Stimulated activated CD4-positive, alpha-beta T cell treated with anti-CD3 and anti-CD28 coated beads, Interleukin-2, amount 100 ng/mL, for 48 hours (primary cell): ENCODE measurements around the gene IQCM.
"Not testable (repeated sequence)": the region's sequence is repeated elsewhere in the genome, so short reads cannot be mapped to it uniquely, and the experiment has no call there.

ENCODE experiments used
- DNase-seq, 2 donors: peaks; one replicate each; pipeline ENCODE4 v3.0.0-alpha.2; 2020

The IQCM gene

DNA sequence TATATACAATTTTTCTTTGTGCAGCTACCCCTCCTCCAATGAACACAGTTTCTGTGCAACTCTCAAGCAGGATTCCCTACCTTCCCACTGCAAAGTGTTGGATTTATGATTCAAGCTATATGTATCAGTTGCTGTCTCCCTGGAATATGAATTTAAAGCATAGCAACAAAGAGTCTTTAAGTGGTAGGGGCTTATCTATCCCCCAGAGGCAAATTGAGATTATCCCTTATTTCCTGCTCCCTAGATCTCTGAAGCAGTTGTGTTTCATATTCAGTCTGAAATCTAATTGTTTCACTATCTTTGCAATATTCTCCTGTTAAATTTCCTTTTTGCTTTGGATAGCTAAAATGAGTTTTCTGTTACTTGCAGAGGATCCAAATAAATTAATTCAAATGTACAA, 263.0 kb downstream of the IQCM start:
- DNase-seq, result no peak

DNA sequence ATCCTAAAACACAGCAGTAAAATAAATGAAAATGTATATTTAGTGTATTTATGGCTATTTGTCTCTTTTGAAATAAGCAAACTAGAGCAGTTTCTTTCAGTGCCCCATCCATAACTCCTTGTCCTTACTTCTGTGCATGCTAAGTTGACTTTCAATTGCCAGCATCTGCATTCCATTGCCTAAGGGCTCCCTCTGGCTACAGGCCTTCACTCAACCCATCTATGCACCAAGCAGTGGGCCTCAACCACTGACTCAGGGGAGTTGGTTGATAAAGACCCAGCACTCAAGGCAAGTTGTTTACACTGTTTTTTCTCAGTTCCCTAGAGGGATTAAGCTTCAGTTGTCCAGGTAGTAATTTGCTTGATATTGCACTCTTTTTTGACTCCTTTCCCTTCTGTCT, 265.7 kb downstream of the IQCM start:
- no peak for DNase-seq

DNA sequence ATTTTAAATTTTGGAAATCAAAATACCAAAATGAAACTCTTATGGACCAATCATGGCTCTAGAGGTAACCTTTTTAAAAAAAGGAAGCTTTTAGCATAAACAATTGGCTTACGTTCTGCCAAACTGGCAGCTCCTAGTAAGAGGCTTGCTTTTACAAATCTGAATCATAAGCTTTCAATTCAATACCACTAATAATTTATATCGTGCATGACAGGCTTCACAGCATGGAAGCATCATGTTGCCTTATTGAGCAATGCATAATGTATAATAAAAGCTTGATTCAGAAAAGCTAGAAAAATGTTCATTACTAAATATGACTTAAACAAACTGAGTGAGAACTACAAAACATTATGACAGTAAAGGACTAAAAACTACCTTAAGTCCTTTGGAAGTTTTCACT, 280.9 kb downstream of the IQCM start:
- DNase-seq, result no peak

DNA sequence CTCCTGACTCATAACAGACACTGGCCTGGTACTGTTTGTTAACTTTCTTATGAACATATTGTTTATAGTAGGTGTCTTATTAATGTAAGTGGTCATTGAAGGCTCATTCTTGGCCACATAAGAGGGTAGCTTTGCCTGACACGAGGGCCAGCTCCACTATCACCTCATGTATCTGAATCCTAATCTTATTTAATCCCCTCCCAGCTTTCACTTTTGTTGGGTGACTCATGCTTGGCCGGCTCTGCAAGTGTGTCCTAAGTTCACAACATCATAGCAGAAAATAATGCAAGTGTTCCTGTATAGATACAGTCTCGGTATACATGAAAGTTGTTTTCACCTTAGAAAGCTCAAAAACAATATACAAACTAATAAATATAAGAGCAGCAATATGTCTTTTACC, 283.8 kb downstream of the IQCM start:
- DNase-seq, result no peak

DNA sequence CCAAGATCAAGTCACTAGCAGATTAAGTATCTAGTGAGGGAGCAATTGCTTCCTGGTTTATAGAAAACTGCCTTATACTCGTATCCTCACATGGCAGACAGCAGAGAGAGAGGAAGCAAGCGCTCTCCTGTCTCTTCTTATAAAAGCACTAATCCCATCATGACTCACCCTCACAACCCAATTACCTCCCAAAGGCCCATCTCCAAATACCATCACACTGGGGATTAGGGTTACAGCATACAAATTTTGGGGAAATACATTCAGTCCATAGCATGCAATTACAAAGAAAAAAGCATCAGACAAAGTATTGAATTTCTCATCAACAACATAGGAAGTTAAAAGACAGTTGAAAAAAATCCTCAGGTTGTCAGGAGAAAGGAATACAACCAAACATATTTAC, 292.6 kb downstream of the IQCM start:
- no peak for DNase-seq

DNA sequence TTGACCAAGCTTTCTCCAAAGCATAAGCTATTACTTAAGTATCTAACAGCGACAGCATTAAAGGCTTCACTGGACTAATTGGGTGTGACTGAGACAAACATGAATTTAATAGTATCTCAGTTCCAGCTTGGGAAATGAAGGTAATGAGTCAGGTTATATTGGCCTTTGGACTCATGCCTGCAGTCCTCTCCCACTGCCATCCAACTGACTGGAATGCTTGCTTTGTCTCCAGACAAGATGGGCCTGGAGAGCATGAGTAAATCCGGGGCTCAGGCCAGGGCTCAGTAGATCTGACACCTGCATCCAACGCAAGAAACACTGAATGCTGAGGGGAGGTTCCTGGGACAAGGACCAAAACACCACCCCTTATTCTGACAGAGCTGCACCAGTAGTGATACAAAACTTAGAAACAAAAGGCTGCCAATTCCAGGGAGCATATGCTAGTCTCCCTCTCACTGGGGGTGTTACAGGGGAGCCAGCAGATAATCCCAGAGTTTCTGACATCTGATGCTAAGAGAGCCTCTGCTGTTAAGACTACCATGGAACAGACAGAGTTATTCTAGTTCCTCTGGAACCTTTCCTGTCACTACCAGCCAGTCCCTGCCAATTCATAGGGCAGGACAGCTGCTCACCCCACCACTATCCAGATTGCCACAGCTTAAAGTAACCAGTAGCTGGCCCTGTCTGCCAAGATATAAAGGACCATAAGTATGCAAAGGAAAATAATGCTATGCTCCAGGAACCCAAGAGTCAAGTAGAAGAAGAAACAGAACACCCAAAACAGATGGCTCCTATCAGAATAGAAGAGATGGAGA, 293.8 kb downstream of the IQCM start:
- DNase-seq, result no peak

DNA sequence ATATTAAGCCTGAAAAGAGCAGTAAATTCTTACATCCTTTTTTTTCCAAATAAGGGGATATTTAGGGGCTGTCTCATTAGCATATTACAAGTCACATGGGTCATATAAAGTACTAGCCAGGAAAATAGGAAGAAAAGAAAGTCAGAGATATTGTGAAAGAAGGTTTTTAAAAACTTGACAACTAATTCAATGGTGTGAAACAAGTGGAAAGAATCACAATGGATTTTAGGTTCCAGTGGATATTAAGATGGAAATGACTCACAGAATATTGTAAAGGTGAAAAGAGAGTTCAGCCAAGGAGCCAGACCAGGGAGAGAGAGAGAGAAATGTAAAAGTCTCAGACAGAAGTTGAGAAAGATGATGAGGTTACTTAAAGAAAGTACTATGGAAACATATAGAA, 297.2 kb downstream of the IQCM start:
- no peak for DNase-seq

DNA sequence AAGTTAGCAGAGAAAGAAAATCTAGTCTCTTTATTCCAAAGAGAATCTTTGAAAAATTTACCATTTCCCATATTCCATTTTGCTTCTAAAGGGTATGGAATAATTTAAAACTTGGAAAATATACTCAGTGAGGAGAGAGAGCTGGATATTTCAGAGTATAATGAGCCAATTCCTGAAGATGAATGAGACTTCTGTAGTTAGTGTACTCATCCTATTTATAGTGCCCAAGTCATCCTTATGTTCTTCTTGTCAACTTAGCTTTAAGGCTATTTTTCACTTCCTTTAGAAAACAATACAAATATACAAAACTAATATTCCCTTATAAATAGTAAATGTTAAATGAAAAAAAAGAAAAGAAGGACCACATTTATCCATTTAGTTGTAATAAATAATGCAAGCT, 302.6 kb downstream of the IQCM start:
- DNase-seq, result no peak

DNA sequence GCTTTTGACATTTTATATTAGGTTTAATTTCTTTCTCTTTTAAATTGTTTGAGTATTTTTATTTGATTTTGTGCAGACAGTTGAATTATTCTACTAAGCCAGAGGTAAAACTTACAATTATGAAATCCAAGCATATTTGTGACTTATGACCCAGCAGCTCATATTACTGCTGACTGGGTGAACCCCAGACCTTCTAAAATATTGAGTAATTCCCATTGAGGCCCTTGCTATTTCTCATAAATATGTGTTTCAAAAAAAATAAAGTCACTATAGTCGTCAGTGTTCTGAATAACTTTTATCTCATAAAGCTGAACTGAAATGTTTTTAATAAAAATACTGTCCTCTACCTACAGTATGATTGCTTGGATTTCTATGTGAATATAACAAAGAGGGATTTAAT, 303.1 kb downstream of the IQCM start:
- no peak for DNase-seq

DNA sequence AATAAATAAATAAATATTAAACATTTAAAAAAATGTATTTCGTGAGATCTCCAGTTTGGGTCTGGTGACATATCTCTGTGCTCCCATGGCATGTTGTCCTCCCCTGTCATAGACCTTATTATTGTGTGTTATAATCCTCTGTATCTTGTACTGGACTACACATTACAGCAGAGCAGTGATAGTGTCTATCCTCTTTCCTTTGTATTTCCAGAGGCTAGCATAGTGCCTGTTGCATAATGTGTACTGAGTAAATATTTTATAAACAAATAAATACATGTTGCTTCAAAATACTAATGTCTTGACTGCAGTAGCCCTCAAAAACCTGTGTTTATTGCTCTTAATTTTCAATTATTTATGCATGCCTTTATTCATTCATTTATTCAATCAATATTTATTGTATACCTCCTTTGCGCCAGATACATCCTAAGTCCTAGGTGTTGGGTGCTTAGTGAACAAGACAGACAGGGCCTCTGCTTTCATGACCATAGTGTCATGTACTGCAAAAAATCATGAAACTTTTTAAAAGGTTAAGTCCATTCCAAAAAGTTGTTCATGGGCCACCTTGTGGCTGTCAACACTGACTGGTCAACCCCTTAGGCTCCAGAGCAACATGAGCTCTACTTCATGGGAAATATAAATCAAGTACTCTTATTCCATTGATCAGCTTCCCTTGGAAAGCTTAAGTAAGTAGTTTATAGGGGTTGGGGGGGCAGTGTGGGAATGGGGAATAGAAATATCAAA, 303.9 kb downstream of the IQCM start:
- DNase-seq, result no peak

DNA sequence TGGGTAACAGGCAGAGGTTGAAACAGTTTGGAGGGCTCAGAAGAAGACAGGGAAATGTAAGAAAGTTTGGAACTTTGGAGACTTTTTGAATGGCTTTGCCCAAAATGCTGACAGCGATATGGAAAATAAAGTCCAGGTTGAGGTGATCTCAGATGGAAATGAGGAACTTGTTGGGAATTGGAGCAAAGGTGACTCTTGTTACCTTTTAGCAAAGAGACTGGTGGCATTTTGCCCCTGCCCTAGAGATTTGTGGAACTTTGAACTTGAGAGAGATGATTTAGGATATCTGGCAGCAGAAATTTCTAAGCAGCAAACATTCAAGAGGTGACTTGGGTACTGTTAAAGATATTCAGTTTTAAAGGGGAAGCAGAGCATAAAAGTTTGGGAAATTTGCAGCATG, 308.3 kb downstream of the IQCM start:
- not testable (repeated sequence) for DNase-seq

DNA sequence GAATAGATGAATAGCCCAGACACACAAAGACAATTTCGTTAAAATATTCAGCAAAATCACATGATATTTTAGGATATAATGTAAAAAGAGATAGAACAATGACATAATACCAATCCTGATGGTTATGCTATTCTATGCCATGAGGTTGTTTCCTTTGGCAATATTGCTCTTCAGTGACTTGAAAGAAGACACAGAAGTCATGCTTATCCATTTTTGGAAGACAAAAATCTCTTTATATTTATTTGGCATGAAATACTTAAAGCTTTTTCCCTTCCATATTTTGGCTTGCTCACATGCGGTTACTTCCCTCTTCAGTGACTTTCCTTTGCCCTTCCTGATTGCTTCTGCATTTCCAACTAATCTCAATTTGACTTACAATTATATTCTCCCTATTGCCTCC, 314.8 kb downstream of the IQCM start:
- DNase-seq, result no peak

DNA sequence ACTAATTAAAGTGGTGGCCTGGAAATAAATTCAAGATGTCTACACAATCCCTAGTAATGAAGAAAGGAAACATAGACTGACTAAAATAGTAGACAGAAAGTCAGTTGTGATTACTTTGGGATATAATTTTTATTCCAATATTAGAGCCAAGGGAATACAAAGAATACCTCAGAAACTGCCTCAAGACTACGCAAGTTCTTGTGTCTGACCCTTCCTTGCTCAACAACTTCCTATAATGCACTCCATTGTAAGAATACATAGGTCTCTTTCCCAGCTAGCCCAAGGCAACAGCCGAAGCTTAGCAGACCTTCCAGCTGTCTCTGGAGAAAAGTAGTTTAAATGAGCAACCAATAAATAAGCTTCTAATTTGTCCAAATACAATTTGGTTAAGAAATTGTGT, 315.9 kb downstream of the IQCM start:
- no peak for DNase-seq

DNA sequence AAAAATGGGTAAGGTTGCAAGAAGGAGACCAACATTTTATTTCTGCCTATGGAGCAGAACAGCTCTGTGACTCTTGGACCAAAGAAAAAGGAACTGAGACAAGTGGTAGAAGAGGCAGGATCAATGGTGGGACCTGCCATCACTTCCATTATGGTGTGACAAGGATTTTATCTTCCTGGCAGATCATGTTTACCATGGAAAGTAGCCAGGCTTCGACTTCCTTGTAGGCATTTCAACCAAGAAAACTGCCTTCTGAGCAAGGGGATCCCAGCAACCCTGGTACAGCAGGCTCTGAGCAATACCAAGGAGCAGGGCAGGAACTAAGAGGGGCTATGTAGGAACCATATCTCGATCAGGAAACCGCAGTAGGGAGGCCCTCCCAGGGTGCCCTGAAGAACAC, 317.4 kb downstream of the IQCM start:
- DNase-seq, result no peak

DNA sequence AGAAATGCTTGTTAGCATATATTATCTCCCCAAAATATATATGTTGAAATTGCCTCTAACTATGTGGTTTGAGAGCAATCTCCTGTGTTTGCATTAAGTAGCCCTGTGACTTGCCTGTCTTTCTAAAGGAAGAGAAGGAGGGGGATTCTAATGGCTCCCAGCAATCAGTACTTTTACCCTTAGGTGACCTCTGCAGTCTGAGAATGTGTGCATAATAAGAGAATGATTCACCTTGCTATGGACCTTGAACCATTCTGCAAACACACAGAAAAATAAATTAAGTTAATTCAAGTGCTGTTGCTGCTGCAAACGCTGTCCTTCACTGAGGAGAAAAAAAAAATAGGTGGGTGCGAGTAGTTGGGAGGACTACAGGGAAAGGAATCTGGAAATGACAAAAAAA, 322.2 kb downstream of the IQCM start:
- DNase-seq, result no peak

DNA sequence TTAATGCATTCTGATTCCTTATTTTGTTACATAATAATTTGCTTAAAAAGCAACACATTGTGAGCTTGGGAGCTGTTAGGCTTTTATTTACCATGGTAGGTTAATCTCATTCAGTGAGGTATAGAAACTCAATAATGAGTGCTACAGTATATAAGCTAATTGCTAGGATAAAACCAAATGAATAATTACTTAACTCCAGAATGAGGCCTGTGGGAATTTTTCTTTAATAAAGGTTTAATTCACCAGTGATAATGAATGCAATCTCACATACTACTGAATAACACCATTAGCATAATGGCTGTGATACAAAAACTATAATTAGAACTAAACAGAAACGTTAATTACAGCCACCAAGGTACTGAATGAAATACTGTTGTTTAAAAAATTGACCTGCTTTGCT, 326.3 kb downstream of the IQCM start:
- DNase-seq, result no peak

DNA sequence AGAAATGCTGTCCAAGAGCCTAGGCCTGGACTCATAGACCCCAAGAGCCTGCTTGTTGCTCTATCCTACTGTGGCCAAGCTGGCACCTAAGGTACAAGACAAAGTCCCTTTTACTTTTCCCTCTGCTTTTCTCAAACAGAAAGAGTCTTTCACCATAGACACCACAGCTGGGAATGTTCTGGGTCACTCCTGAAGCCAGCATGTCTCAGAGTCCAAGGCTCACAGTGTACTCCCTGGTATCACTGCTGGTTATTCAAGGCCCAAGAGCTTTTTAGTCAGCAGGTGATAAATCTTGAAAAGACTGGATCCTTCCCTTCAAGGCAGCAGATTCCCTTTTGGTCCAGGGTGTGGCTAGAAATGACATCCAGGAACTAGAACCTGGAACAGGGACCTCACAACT, 328.8 kb downstream of the IQCM start:
- no peak for DNase-seq

DNA sequence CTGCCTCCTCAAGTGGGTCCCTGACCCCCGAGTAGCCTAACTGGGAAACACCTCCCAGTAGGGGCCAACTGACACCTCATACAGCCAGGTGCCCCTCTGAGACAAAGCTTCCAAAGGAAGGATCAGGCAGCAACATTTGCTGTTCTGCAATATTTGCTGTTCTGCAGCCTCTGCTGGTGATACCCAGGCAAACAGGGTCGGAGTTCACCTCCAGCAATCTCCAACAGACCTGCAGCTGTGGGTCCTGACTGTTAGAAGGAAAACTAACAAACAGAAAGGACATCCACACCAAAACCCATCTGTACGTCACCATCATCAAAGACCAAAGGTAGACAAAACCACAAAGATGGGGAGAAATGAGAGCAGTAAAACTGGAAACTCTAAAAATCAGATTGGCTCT, 347.0 kb downstream of the IQCM start:
- DNase-seq, result not testable (repeated sequence)

DNA sequence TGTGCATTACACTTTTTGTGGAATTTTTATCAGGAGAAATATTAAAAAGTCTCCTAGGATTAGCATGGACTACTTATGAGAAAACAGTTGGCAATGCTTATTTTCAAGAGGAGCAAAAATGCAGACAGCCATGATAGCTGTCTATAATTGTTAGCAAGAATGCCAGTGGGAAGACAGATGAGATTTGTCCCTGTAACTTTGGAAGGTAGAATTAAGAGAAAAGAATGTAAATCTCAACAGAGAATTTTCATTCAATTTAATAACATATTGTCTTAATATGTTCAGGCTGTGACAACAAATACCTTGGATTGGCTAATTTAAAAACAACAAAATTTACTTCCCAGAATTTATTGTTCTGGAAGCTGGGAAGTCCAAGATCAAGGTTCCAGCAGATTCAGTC, 349.2 kb downstream of the IQCM start:
- no peak for DNase-seq

DNA sequence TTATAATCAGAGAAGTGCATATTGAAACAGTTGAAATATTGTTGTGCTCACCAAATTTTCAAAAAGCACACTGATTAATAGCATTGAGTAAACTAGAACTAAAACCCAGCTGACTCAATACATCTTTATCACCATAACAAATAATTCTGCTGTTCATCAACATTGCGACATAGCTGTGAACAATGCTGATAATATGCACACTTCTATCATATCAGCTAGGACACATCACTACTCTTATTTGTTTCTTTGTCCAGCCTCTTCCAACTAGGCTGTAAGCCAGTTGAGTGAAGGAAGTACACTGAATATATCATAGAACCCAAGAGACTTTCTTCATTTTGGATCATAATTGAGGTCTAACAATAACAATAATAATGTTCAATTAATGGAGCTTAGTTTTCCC, 349.7 kb downstream of the IQCM start:
- DNase-seq, result no peak

DNA sequence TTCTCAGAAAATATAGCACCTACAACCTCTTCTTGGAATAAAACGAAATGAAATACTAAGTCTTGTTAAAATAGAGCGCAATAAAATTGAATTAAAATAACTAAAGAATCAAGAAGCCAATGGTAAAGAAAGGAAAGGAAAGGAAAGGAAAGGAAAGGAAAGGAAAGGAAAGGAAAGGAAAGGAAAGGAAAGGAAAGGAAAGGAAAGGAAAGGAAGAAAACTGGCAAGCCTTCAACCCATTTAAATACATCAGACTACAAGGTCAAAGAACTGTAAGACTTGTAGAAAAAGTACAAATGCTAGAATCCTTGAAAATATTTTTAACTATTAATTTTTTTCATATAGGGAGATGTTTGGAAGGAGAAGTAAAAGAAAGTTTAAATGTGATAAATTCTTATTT, 372.1 kb downstream of the IQCM start:
- no peak for DNase-seq

DNA sequence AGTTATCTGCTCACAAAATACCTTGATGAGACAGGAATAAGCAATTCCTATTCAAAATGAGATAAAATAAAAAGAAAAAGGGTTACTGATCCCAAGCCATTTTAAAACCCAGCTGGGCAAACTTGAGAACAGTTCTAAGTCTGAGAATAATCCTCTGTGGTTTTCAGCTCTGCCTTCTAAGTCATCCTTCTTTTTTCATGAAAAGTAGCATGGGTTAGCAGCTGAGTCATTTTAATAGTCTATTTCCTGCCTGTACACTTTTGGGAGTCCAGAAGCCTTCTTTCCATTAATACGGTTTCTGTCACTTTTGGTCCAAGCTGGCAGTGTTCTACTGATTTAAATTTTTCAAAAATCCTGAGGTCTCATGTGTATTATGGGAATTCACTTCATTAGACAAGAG, 374.3 kb downstream of the IQCM start:
- DNase-seq, result no peak

DNA sequence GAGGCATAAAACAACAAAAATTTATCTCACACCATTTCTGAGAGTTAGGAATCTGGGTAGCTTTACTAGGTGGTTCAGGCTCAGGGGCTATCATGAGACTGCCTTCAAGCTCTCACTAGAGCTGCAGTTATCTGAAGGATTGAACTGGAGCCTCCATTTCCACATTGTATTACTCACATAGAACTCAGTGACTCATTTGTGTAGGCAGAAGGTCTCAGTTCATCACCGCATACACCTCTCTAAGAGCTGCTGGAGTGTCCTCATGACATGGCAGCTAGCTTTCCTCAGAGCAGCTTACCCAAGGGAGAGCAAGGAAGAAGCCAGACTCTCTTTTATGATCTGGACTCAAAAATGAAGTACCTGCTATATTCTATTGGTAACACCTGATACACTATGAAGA, 389.2 kb downstream of the IQCM start:
- DNase-seq, result no peak

DNA sequence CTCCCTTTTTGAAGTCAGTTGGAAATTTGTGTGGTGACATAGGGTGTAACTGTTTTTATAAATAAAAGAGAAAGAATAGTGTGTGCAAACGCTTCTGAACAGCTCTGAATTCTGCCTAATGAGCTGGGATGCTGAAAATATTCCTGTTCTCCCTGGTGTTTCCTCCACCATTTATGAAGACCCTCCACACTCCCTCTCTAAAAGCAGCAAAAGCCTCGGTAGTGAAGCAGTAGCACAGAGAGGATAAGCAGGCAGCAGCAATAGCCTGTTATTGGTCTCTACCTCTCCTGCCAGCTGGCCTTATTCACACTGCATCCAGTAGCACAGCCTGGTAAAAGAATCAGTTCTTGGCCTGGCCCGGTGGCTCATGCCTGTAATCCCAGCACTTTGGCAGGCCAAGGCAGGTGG, 406.1 kb downstream of the IQCM start:
- DNase-seq, result no peak

DNA sequence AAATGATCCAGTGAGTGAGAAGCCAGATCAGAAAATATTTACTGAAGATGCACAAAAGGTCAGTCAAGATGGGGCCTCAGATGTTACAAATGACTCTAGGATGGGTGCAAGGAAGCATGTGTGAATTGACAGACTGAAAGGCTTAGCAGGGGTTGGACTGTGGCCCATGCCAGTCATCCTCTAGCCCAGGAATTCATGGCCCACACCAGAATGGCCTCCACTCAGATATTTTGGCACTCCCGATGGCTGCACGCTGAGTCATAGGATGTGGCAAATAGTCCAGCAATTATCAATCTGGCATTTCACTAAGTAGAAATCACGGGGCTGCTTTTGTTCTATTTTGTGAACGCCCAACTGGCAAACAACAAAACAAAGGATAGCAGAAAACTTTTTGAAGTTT, 406.5 kb downstream of the IQCM start:
- no peak for DNase-seq
